Neural cell (in vitro differentiated cells): ENCODE results near the gene ADCY2. TPM values are rescaled to one million over a fixed set of nuclear protein-coding genes. Genes with fewer than 3 reads are reported as not detected.

Experiments used
- H2AFZ ChIP-seq: fragments of 200-600, 300-800 bp; sonication (generic), shearing (Covaris generic); 2 replicates; pipeline ENCODE4 v1.6.0; 2014; ENCODE audit warnings: low read depth, mild to moderate bottlenecking, antibody characterized with exemption, low read length, moderate library complexity
- H3F3A ChIP-seq: fragments of 200-600 bp; shearing (Covaris generic); 2 replicates; pipeline ENCODE4 v1.6.1; 2016; ENCODE audit warnings: mild to moderate bottlenecking, moderate library complexity, mixed read lengths, antibody characterized with exemption, low read length; ENCODE audit not compliant: insufficient read depth, poor library complexity, severe bottlenecking
- H3K27ac ChIP-seq: fragments of 200-600, 300-800 bp; sonication (generic), shearing (Covaris generic); 2 replicates; pipeline ENCODE4 v1.5.1; 2014; ENCODE audit warnings: mild to moderate bottlenecking, low read length, moderate library complexity
- H3K27me3 ChIP-seq: fragments of 300-800, 200-600 bp; sonication (generic), shearing (Covaris generic); 2 replicates; pipeline ENCODE4 v1.6.0; 2014; ENCODE audit warnings: mild to moderate bottlenecking, low read depth, low read length, moderate library complexity; ENCODE audit not compliant: insufficient read depth
- H3K36me3 ChIP-seq: fragments of 300-800, 200-600 bp; sonication (generic), shearing (Covaris generic); 2 replicates; pipeline ENCODE4 v1.5.1; 2014; ENCODE audit warnings: mild to moderate bottlenecking, antibody characterized with exemption, low read length, moderate library complexity; ENCODE audit not compliant: insufficient read depth
- H3K4me2 ChIP-seq: fragments of 300-800, 200-600 bp; sonication (generic), shearing (Covaris generic); 2 replicates; pipeline ENCODE4 v1.6.0; 2014; ENCODE audit warnings: mild to moderate bottlenecking, low read length
- H3K4me3 ChIP-seq: fragments of 300-800, 200-600 bp; sonication (generic), shearing (Covaris generic); 2 replicates; pipeline ENCODE4 v1.5.1; 2014; ENCODE audit warnings: mild to moderate bottlenecking, low read length, moderate library complexity
- H3K79me2 ChIP-seq: fragments of 200-600 bp; shearing (Covaris generic); replicated peaks from 2 replicates; pipeline ENCODE4 v1.6.0; 2014; ENCODE audit warnings: mild to moderate bottlenecking, low read length, moderate library complexity; ENCODE audit not compliant: insufficient read depth
- H3K9ac ChIP-seq: fragments of 300-800, 200-600 bp; sonication (generic), shearing (Covaris generic); 2 replicates; pipeline ENCODE4 v1.6.1; 2016; ENCODE audit warnings: mild to moderate bottlenecking, low read length, mixed read lengths
- H3K9me2 ChIP-seq: fragments of 200-600 bp; shearing (Covaris generic); 2 replicates; pipeline ENCODE4 v1.6.1; 2016; ENCODE audit warnings: mild to moderate bottlenecking, low read length, mixed read lengths; ENCODE audit not compliant: insufficient read depth
- H3K9me3 ChIP-seq: fragments of 200-600, 300-800 bp; sonication (generic), shearing (Covaris generic); 2 replicates; pipeline ENCODE4 v1.6.1; 2016; ENCODE audit warnings: mild to moderate bottlenecking, mixed run types, low read length, moderate library complexity, mixed read lengths
- H4K20me1 ChIP-seq: fragments of 200-600 bp; shearing (Covaris generic); 2 replicates; pipeline ENCODE4 v1.6.1; 2016; ENCODE audit warnings: mild to moderate bottlenecking, mixed run types; ENCODE audit not compliant: insufficient read depth
- EP300 ChIP-seq: fragments of 450-650 bp; conservative IDR thresholded peaks from 2 replicates; pipeline ENCODE4 v1.6.1; 2014; ENCODE audit warnings: antibody characterized with exemption, mild to moderate bottlenecking, moderate library complexity; ENCODE audit not compliant: poor library complexity, severe bottlenecking
- EZH2 ChIP-seq: fragments of 200-600, 300-800 bp; shearing (Covaris generic), sonication (generic); IDR thresholded peaks from 2 replicates; pipeline ENCODE4 v1.6.1; 2014; ENCODE audit warnings: antibody characterized with exemption, low read length, borderline replicate concordance, mild to moderate bottlenecking; ENCODE audit not compliant: insufficient read depth, poor library complexity, severe bottlenecking
- MXI1 ChIP-seq: fragments of 450-650 bp; conservative IDR thresholded peaks from 2 replicates; pipeline ENCODE4 v1.6.1; 2014; ENCODE audit warnings: antibody characterized with exemption, mild to moderate bottlenecking; ENCODE audit not compliant: poor library complexity, severe bottlenecking
- POLR2AphosphoS5 ChIP-seq: IDR thresholded peaks from 2 replicates; pipeline ENCODE4 v1.6.1; 2012
- RAD21 ChIP-seq: fragments of 450-650 bp; conservative IDR thresholded peaks from 2 replicates; pipeline ENCODE4 v1.6.1; 2014; ENCODE audit warnings: antibody characterized with exemption, mild to moderate bottlenecking, moderate library complexity
- SMC3 ChIP-seq: fragments of 450-650 bp; conservative IDR thresholded peaks from 2 replicates; pipeline ENCODE4 v1.6.1; 2014; ENCODE audit warnings: antibody characterized with exemption, mild to moderate bottlenecking, moderate library complexity; ENCODE audit not compliant: poor library complexity
- TAF1 ChIP-seq: IDR thresholded peaks from 2 replicates; pipeline ENCODE4 v1.6.1; 2012; ENCODE audit warnings: low read depth
- polyA plus RNA-seq: library from polyadenylated mRNA; depleted of rRNA; stranded (reverse); fragments of >200 nt; gene quantifications from 2 replicates; pipeline ENCODE4 v1.2.3, GENCODE V29; 2014
- TF ChIP-seq, protein P1 (sequence below): fragments of 450-650 bp; IDR thresholded peaks from 2 replicates; pipeline ENCODE4 v1.5.1; 2014; ENCODE audit warnings: antibody characterized with exemption, mild to moderate bottlenecking, moderate library complexity; ENCODE audit not compliant: poor library complexity, severe bottlenecking
- TF ChIP-seq, protein P2 (sequence below): IDR thresholded peaks from 2 replicates; pipeline ENCODE4 v1.6.1; 2012; ENCODE audit warnings: borderline replicate concordance

ADCY2 gene
- polyA plus RNA-seq, 1 donor from 2014 or later, result 1.9 TPM

DNA sequence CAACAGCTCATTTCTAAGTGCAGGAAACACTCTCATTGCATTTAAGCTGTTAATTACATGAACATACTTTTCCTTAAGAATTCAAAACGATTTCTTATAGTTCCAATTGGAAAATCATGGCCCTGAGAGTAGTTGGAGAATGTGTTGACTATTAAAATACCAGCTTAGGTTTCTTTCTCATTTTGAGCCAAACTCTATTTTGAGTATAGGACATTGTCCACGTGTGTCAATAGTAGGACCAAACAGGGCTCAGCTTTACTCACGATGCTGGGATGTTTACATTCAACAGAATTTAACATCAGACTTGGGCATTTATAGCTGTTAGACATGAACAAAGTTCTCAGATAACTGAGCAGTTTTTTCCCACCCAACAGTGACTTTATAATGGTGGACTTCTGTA lies 39.6 kb downstream of the ADCY2 start:
- Histone ChIP-seq H3K36me3 (no peaks in the 10 kb centered on the region), H3K27me3 (no peaks in the 10 kb centered on the region), H3K27ac (no peak overlapping the region), H3K9me3 (no peaks in the 10 kb centered on the region), H3K4me2 (no peak overlapping the region), H2AFZ (no peak overlapping the region), H3K79me2 (no peaks in the 10 kb centered on the region), H3F3A (no peaks in the 10 kb centered on the region), H3K9ac (no peak overlapping the region), H3K9me2 (no peaks in the 10 kb centered on the region), H4K20me1 (no peaks in the 10 kb centered on the region), H3K4me3 (no peak overlapping the region)
- no peak for TF ChIP-seq TAF1
- TF ChIP-seq, protein P1, sequence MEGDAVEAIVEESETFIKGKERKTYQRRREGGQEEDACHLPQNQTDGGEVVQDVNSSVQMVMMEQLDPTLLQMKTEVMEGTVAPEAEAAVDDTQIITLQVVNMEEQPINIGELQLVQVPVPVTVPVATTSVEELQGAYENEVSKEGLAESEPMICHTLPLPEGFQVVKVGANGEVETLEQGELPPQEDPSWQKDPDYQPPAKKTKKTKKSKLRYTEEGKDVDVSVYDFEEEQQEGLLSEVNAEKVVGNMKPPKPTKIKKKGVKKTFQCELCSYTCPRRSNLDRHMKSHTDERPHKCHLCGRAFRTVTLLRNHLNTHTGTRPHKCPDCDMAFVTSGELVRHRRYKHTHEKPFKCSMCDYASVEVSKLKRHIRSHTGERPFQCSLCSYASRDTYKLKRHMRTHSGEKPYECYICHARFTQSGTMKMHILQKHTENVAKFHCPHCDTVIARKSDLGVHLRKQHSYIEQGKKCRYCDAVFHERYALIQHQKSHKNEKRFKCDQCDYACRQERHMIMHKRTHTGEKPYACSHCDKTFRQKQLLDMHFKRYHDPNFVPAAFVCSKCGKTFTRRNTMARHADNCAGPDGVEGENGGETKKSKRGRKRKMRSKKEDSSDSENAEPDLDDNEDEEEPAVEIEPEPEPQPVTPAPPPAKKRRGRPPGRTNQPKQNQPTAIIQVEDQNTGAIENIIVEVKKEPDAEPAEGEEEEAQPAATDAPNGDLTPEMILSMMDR, result no peak

DNA sequence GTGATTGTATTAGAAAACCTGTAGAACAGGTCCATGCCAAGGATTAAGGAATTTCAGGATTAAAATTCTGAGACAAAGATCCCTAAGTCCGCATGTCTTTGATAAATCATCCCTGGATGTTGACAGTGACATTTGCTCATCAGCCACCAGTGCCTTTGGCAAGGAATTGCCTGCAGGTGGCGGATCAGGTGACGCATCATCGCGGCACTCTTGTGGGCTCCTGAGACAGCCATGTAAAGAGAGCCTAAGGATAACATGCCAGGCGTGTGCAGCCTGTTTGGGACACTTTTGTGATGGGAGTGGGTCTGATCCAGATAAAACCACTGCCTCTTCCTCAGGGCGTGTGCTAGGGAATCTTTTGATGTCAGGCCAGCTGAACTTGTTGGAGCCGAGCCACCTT lies 40.6 kb downstream of the ADCY2 start:
- Histone ChIP-seq H3K9ac (no peak overlapping the region), H3K27ac (no peak overlapping the region), H3K4me2 (no peak overlapping the region), H3K9me2 (no peaks in the 10 kb centered on the region), H3K79me2 (no peaks in the 10 kb centered on the region), H4K20me1 (no peaks in the 10 kb centered on the region), H2AFZ (no peak overlapping the region), H3K36me3 (no peaks in the 10 kb centered on the region), H3K9me3 (no peaks in the 10 kb centered on the region), H3F3A (no peaks in the 10 kb centered on the region), H3K27me3 (no peaks in the 10 kb centered on the region), H3K4me3 (no peak overlapping the region)
- TF ChIP-seq RAD21 (no peak), MXI1 (no peak), EP300 (no peak), POLR2AphosphoS5 (no peak), SMC3 (no peak), EZH2 (no peak), TAF1 (no peak)
- TF ChIP-seq, protein P1, result no peak
- TF ChIP-seq, protein P2, sequence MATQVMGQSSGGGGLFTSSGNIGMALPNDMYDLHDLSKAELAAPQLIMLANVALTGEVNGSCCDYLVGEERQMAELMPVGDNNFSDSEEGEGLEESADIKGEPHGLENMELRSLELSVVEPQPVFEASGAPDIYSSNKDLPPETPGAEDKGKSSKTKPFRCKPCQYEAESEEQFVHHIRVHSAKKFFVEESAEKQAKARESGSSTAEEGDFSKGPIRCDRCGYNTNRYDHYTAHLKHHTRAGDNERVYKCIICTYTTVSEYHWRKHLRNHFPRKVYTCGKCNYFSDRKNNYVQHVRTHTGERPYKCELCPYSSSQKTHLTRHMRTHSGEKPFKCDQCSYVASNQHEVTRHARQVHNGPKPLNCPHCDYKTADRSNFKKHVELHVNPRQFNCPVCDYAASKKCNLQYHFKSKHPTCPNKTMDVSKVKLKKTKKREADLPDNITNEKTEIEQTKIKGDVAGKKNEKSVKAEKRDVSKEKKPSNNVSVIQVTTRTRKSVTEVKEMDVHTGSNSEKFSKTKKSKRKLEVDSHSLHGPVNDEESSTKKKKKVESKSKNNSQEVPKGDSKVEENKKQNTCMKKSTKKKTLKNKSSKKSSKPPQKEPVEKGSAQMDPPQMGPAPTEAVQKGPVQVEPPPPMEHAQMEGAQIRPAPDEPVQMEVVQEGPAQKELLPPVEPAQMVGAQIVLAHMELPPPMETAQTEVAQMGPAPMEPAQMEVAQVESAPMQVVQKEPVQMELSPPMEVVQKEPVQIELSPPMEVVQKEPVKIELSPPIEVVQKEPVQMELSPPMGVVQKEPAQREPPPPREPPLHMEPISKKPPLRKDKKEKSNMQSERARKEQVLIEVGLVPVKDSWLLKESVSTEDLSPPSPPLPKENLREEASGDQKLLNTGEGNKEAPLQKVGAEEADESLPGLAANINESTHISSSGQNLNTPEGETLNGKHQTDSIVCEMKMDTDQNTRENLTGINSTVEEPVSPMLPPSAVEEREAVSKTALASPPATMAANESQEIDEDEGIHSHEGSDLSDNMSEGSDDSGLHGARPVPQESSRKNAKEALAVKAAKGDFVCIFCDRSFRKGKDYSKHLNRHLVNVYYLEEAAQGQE, result no peak
